Measurements from ENCODE around the gene PRIM2. TPM values are rescaled to one million over a fixed set of nuclear protein-coding genes. Genes with fewer than 3 reads are reported as not detected.
"Not testable (repeated sequence)": the region's sequence is repeated elsewhere in the genome, so short reads cannot be mapped to it uniquely, and the experiment has no call there.

PRIM2 gene
- total and polyA plus RNA-seq, 2 donors (not counting 1 experiment from before 2014, with no cell fraction given) = 28.0 to 59.9 TPM

DNA sequence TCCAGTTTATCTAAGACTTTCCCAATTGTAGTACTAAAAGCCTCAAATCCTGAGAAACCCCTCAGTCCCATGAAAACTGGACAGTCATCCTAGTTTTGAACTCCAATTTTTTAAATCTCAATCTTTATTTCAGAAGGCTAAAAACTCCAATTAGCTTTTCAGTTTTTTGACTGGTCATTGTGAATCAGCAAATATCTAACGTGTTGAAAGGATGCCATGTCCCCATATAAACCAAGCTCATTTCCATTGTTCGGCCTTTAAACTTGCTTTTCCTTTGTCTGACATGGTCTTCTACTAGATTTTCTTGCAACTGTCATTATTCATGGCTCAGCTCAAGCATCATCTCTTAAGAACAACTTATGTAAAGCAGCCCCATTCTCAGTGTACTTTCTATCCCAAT is 342.4 kb downstream of the PRIM2 start:
- H3K79me2 ChIP-seq (ENCODE audit: control insufficient read depth, insufficient read depth, low read length); H3K4me1 ChIP-seq (ENCODE audit: control insufficient read depth, extremely low read depth, insufficient read depth, low read length); H2AFZ ChIP-seq (ENCODE audit: low read length); H3K9me3 ChIP-seq (ENCODE audit: control insufficient read depth, insufficient read depth, low read depth, low read length); H4K20me1 ChIP-seq (ENCODE audit: control insufficient read depth, extremely low read depth, insufficient read depth, low read length); H3K27me3 ChIP-seq (ENCODE audit: control insufficient read depth, insufficient read depth, low read length); DNase-seq (ENCODE audit: low read depth in 2 of 2); H3K9ac ChIP-seq (ENCODE audit: insufficient read depth, low read length); H3K4me2 ChIP-seq (ENCODE audit: extremely low read depth, insufficient read depth, low read length); H3K36me3 ChIP-seq (ENCODE audit: control insufficient read depth, insufficient read depth, low read length); H3K4me3 ChIP-seq (replicated peaks in 1 of 4; ENCODE audit: control extremely low read depth in 1 of 4, insufficient read depth in 1 of 4, low read depth in 3 of 4, low read length in 4 of 4); H3K27ac ChIP-seq (ENCODE audit: insufficient read depth, low read length): not testable (repeated sequence)

- H3K4me2 ChIP-seq (ENCODE audit: extremely low read depth, insufficient read depth, low read length); H4K20me1 ChIP-seq (ENCODE audit: control insufficient read depth, extremely low read depth, insufficient read depth, low read length); H3K27ac ChIP-seq (ENCODE audit: insufficient read depth, low read length); DNase-seq (ENCODE audit: low read depth in 2 of 2); H3K9me3 ChIP-seq (ENCODE audit: control insufficient read depth, insufficient read depth, low read depth, low read length); H3K9ac ChIP-seq (ENCODE audit: insufficient read depth, low read length); H2AFZ ChIP-seq (ENCODE audit: low read length); H3K36me3 ChIP-seq (ENCODE audit: control insufficient read depth, insufficient read depth, low read length); H3K4me3 ChIP-seq (replicated peaks in 1 of 4; ENCODE audit: control extremely low read depth in 1 of 4, insufficient read depth in 1 of 4, low read depth in 3 of 4, low read length in 4 of 4); H3K79me2 ChIP-seq (ENCODE audit: control insufficient read depth, insufficient read depth, low read length); H3K4me1 ChIP-seq (ENCODE audit: control insufficient read depth, extremely low read depth, insufficient read depth, low read length); H3K27me3 ChIP-seq (ENCODE audit: control insufficient read depth, insufficient read depth, low read length): not testable (repeated sequence)
These were observed 343.5 kb downstream of the PRIM2 start for GRCh38 chr6:57660940-57661339.

DNA sequence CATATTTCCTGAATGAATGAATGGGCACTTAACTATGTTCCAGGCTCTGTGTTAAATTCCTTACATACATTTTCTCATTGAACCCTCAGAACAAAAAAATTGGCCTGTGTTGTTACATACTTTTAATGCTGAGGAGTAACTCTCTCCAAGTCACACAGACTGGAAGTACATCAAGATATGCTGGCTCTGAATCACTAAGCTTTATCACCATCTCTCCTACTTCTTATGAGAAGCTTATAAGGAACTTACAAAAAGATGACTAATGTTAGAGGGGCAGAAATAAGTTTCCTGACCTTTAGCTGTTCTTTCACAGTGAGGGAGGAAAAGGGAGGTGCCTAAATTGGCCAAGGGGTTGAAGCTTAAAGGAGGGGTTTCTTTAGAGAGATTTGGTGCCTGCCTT is 350.7 kb downstream of the PRIM2 start:
- H3K27ac ChIP-seq (ENCODE audit: insufficient read depth, low read length); DNase-seq (ENCODE audit: low read depth in 2 of 2); H3K4me3 ChIP-seq (replicated peaks in 1 of 4; ENCODE audit: control extremely low read depth in 1 of 4, insufficient read depth in 1 of 4, low read depth in 3 of 4, low read length in 4 of 4); H3K4me2 ChIP-seq (ENCODE audit: extremely low read depth, insufficient read depth, low read length); H3K27me3 ChIP-seq (ENCODE audit: control insufficient read depth, insufficient read depth, low read length); H4K20me1 ChIP-seq (ENCODE audit: control insufficient read depth, extremely low read depth, insufficient read depth, low read length); H3K79me2 ChIP-seq (ENCODE audit: control insufficient read depth, insufficient read depth, low read length); H3K9ac ChIP-seq (ENCODE audit: insufficient read depth, low read length); H3K4me1 ChIP-seq (ENCODE audit: control insufficient read depth, extremely low read depth, insufficient read depth, low read length); H2AFZ ChIP-seq (ENCODE audit: low read length); H3K36me3 ChIP-seq (ENCODE audit: control insufficient read depth, insufficient read depth, low read length); H3K9me3 ChIP-seq (ENCODE audit: control insufficient read depth, insufficient read depth, low read depth, low read length): not testable (repeated sequence)

GRCh38 chr6:57671237-57671636 is 353.8 kb downstream of the PRIM2 start:
- peak in 1 of 2 donors; percentile 20 for DNase-seq (ENCODE audit: low read depth in 2 of 2)
- H3K4me1 ChIP-seq (ENCODE audit: control insufficient read depth, extremely low read depth, insufficient read depth, low read length); H3K4me3 ChIP-seq (replicated peaks in 1 of 4; ENCODE audit: control extremely low read depth in 1 of 4, insufficient read depth in 1 of 4, low read depth in 3 of 4, low read length in 4 of 4); H3K27me3 ChIP-seq (ENCODE audit: control insufficient read depth, insufficient read depth, low read length); H3K36me3 ChIP-seq (ENCODE audit: control insufficient read depth, insufficient read depth, low read length); H3K9ac ChIP-seq (ENCODE audit: insufficient read depth, low read length); H2AFZ ChIP-seq (ENCODE audit: low read length); H3K9me3 ChIP-seq (ENCODE audit: control insufficient read depth, insufficient read depth, low read depth, low read length); H4K20me1 ChIP-seq (ENCODE audit: control insufficient read depth, extremely low read depth, insufficient read depth, low read length); H3K79me2 ChIP-seq (ENCODE audit: control insufficient read depth, insufficient read depth, low read length); H3K27ac ChIP-seq (ENCODE audit: insufficient read depth, low read length); H3K4me2 ChIP-seq (ENCODE audit: extremely low read depth, insufficient read depth, low read length): not testable (repeated sequence)

- not testable (repeated sequence) for H3K4me1 ChIP-seq (ENCODE audit: control insufficient read depth, extremely low read depth, insufficient read depth, low read length); H3K27ac ChIP-seq (ENCODE audit: insufficient read depth, low read length); H2AFZ ChIP-seq (ENCODE audit: low read length); H3K9ac ChIP-seq (ENCODE audit: insufficient read depth, low read length); H4K20me1 ChIP-seq (ENCODE audit: control insufficient read depth, extremely low read depth, insufficient read depth, low read length); H3K79me2 ChIP-seq (ENCODE audit: control insufficient read depth, insufficient read depth, low read length); H3K27me3 ChIP-seq (ENCODE audit: control insufficient read depth, insufficient read depth, low read length); H3K4me3 ChIP-seq (replicated peaks in 1 of 4; ENCODE audit: control extremely low read depth in 1 of 4, insufficient read depth in 1 of 4, low read depth in 3 of 4, low read length in 4 of 4); H3K9me3 ChIP-seq (ENCODE audit: control insufficient read depth, insufficient read depth, low read depth, low read length); H3K4me2 ChIP-seq (ENCODE audit: extremely low read depth, insufficient read depth, low read length); H3K36me3 ChIP-seq (ENCODE audit: control insufficient read depth, insufficient read depth, low read length)
- TF ChIP-seq CTCF (conservative IDR thresholded peaks at IDR 0.05 in 1 of 2, IDR thresholded peaks at IDR 0.05 in 1 of 2; ENCODE audit: low read depth in 1 of 2, low read length in 2 of 2) = peak in 1 of 2 donors; percentile 30
- peak; percentile 8 to 75 for DNase-seq (ENCODE audit: low read depth in 2 of 2)
These were observed 354.7 kb downstream of the PRIM2 start for GRCh38 chr6:57671937-57672627.

- H3K79me2 ChIP-seq (ENCODE audit: control insufficient read depth, insufficient read depth, low read length); H4K20me1 ChIP-seq (ENCODE audit: control insufficient read depth, extremely low read depth, insufficient read depth, low read length); H3K4me2 ChIP-seq (ENCODE audit: extremely low read depth, insufficient read depth, low read length); H3K4me1 ChIP-seq (ENCODE audit: control insufficient read depth, extremely low read depth, insufficient read depth, low read length); H3K36me3 ChIP-seq (ENCODE audit: control insufficient read depth, insufficient read depth, low read length); H3K27me3 ChIP-seq (ENCODE audit: control insufficient read depth, insufficient read depth, low read length); H3K9ac ChIP-seq (ENCODE audit: insufficient read depth, low read length); H3K27ac ChIP-seq (ENCODE audit: insufficient read depth, low read length); H3K9me3 ChIP-seq (ENCODE audit: control insufficient read depth, insufficient read depth, low read depth, low read length); H3K4me3 ChIP-seq (replicated peaks in 1 of 4; ENCODE audit: control extremely low read depth in 1 of 4, insufficient read depth in 1 of 4, low read depth in 3 of 4, low read length in 4 of 4); H2AFZ ChIP-seq (ENCODE audit: low read length): not testable (repeated sequence)
- peak in 1 of 2 donors; percentile 20 for DNase-seq (ENCODE audit: low read depth in 2 of 2)
These were observed 355.9 kb downstream of the PRIM2 start for GRCh38 chr6:57673281-57673680.

Measured in fibroblast of lung (primary cell).